HG02623 (cell line): ENCODE results near the gene LGALS12.
"Not testable (repeated sequence)": the region's sequence is repeated elsewhere in the genome, so short reads cannot be mapped to it uniquely, and the experiment has no call there.

ENCODE experiments used
- ATAC-seq: cut with Tn5 transposase; IDR thresholded peaks from one replicate; pipeline ENCODE4 v1.9.1; 2021; ENCODE audit warnings: moderate library complexity; ENCODE audit not compliant: unreplicated experiment

The LGALS12 gene

GRCh38 chr11:63532799-63533475 lies 27.1 kb downstream of the LGALS12 start:
- no peak for ATAC-seq

- no peak for ATAC-seq
Observed at GRCh38 chr11:63534076-63534475, 28.2 kb downstream of the LGALS12 start.

GRCh38 chr11:63534895-63535461 lies 29.1 kb downstream of the LGALS12 start:
- ATAC-seq: no peak

DNA sequence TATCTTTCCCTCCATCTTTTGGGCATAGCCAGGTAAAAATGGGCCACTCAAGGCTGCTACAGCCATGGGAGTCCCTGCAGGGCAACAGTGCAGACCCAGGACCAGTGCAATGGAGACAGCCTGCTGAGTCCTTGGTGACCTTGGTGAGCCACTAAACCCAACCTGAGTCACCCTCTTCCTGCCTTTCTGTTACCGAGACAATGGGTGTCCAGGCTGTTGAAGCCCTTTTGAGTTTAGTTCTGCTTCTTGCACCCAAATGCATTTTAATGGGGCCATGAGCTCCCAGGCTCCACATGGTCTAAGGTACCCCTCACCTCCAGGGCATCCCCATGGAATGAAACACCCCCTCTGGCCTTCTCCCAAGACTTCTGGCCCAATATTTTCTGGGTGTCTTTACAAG lies 29.9 kb downstream of the LGALS12 start:
- no peak for ATAC-seq

DNA sequence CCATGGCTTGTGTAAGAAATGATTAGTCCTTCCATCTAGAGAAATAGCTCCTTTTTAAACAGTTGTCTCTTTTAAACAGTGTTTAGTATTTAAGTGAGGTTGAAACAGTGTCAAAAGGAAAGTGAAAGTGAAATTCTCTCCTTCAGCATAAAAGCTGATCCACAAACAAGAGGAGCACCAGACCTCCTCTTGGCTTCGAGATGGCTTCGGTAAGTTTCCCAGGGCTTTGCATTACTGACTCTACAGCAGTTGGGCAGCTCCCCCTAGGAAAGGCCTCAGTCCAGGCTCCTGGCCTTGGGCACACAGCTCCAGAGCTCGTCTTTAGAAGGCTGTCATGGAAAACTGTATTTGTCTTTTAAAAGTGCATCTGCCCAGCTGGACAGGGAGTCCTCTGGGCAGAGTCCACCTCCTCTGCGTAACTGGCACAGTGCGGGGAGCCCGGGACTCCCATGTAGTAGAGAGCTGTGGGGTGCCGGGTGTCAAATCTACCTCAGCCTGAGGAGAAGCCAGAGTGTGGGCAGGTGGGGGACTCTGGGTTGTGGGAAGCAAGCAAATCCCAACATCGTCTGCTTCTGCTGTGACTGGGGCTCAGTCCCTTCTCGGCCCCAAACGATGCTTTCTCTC lies 30.9 kb downstream of the LGALS12 start, which contains the start of gene PLAAT4:
Gene PLAAT4 (plus strand): TSS at position 140 of the 624 bp plus-strand sequence. CDS start 61 bp downstream, at position 201.
- no peak for ATAC-seq

DNA sequence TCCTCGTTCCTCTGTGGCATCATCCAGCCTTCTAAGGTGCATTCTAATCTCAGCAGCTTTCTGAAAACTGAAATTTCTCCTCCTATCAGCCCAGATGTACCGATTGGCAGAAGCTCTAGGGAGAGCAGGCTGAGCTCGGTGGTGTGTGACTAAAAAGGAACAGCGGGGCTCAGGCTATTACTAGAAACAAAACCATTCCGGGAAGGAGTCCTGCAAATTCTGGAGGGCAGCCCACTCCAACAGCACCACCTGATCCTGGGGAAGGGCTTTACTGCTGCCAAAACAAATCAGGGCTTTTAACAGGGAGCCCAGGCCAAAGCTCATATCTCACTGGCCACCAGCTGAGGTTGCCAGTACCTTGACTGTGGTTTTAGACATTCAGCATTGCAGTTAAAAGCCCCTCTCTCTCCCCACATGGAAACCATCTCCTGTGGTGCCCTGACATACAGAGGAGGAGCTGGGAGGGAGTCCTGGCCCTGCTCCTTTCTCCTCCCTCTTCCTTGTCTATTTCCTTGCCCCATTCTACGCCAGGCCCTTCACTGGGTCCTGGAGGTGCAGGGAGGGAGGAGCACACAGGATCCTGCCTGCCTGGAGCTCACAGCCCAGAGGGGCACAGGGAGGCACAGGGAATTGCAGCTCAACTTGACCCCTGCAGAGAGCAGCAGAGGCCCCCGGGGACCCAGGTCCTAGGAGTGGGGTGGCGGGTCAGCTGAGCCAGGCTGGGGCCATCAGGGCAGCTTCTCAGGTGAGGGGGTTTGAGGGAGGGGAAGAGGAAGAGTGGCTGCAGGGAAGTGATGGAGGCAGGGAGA lies 31.6 kb downstream of the LGALS12 start:
- ATAC-seq: no peak

DNA sequence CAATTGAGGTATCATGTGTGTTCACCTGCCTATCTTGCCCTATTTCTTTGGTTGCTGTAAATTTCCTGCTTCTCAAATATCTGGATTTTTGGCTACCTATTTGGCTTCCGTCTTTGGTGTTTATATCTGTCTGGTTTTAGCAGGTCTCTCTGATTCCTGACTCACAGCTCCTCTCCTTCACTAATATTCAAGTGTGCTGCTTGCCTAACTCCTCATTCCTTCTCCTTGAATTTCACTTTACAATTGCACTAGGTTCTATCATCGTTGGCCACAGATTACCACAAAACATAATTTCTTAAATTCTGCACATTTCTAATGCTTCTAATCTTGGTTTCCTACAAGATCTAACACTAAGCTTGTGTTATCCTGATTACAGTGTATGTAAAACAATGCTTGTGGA lies 36.6 kb downstream of the LGALS12 start:
- ATAC-seq: not testable (repeated sequence)

DNA sequence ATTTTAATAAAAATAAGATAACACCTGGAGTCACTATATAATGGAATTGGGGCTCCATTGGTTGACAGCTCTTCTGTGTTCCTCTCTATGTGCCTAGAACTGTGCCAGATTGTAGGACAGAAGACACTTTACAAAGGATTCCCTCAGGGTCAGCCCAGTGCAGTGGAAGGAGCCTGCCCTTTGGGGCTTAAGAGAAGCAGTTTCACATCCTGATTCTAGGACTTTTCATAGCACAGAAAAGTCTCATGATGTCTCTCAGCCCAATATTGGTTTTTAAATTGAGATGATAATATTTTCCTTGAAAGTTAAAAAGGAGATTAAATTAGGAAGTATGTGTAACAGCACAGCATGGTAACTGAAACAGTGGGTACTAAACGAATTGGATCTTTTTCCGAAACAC lies 37.8 kb downstream of the LGALS12 start:
- no peak for ATAC-seq

DNA sequence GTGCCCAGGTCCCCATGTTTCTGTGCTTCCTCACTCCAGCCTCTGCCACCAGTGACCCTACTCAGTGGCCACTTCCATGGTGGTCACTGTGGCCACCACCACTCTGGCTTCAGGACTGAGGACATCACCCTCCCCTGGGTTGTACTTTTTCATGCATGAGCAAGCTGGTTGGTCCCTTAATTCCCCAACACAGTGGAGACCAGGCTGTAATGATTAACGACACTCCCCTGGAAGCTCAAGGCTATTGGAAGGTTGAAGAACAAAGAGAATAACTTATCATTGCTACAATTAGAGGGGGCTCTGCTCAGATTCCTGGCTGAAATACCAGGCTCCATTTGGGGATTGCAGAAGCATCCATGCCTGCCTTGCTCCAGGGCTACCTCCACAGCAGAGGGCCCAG lies 41.2 kb downstream of the LGALS12 start:
- ATAC-seq: no peak

- ATAC-seq: no peak
Observed at GRCh38 chr11:63548178-63548577, 42.3 kb downstream of the LGALS12 start.

DNA sequence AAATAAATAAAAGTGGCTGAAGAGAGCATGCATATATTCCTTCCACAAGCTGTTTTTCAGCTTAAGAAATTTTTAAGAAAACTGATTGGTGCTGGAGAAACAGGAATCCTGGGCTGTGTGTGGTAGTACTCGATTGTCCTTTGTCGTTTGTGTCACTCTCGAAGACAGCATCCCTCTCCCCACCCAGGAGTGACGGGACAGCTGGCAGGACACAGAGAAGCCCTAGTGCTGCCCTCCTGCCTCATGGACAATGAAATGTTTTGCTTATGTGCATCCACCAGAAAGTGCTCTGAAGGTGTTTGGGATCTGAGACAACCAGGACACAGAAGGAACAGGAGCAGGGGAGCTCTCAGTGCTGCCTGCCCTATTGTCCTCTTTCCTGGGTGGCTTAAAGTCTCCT lies 43.5 kb downstream of the LGALS12 start:
- ATAC-seq: no peak

GRCh38 chr11:63550156-63550700 lies 44.3 kb downstream of the LGALS12 start:
- not testable (repeated sequence) for ATAC-seq

DNA sequence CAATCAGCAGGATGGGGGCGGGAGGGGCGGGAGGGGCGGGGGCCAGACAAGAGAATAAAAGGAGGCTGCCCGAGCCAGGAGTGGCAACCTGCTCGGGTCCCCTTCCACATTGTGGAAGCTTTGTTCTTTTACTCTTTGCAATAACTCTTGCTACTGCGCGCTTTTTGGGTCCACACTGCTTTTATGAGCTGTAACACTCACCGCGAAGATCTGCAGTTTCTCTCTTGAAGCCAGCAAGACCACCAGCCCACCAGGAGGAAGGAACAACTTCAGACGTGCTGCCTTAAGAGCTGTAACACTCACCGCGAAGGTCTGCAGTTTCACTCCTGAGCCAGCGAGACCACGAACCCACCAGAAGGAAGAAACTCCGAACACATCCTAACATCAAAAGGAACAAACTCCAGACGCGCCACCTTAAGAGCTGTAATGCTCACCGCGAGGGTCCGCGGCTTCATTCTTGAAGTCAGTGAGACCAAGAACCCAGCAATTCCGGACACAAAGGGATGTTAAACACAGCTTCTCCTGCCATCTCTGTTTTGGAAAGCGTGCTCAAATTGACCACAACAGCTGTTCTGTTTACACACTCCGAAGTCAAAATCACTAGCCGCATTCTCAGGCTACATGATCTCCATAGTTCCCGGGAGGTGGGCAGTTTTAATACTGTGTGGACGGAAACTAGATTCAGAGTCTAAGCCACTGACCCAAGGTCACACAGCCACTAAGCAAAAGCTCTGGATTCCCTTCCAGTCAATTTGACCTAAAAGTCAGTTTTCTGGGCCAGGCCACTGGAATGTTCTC lies 45.4 kb downstream of the LGALS12 start:
- ATAC-seq: no peak

GRCh38 chr11:63551889-63552266 lies 46.0 kb downstream of the LGALS12 start:
- no peak for ATAC-seq

DNA sequence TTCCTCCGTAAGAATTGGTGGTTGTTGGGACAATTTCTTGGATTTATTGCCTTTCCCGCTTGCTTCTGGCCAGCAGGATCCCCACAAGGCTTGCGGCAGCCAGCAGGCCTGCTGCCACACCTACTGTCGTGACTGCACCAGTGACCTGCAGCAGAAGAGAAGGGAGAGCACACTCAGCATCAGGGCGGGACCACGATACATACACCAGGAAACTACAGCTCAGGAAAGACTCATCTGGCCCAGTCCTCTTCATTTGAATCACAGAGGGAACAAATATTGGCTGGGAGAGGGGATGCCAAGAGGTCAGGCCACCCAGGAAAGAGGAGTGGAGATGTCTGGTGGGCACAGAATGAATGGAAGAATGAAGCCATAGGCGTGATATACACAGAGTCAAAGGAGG lies 47.0 kb downstream of the LGALS12 start:
- no peak for ATAC-seq

DNA sequence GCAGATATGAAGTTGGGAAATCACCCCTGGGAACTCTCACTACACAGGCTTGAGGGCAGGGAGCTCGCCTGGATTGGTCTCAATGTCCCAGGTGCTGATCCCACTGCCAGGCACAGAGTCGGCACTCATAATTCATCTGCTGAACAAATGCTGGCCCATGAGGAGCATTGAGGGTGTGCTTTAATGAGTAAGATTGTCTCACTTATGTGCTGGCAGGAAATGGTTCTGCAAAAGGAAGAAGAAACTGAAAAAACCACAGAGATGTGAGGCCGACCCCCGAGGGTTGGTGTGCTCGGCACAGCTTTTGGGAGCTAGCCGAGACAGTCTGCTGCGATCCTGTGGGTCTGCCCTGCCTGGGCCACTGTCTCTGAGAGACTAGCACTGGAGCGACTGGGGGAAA lies 47.9 kb downstream of the LGALS12 start:
- peak; percentile 87 for ATAC-seq

DNA sequence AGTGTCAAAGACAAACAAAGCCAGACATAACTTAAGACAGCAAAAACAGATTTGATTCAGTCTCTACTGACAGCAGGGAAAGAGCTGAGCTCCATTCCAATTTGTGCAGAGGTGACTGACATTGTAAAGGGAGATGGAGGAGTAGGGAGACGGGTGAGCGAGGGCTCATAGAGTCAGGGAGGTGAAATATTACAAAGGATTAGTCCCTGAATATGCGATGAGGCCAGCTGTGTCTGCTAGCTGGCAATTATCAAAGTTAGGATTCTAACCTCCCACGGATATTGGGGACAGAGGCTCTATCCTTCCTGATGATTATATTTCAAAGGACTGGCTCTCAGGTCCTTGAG lies 49.0 kb downstream of the LGALS12 start:
- ATAC-seq: no peak

- ATAC-seq: no peak
Observed at GRCh38 chr11:63556404-63557013, 50.6 kb downstream of the LGALS12 start.

DNA sequence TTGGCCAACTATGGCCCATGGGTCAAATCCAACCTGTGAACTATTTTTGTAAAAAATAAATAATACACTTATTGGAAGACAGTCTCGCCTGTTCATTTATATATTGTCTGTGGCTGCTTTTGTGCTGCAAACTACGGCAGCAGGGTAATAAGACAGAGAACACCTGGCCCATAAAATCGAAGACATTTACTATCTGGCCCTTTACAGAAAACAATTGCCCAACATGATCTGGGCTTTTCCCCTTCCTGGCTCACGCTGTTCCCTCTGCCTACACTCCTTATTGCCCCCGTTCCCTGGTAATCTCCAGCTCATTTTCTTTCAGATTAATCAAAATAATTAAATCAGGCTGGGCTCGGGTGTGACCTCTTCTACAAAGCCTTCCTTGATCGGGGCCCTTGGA lies 51.7 kb downstream of the LGALS12 start:
- no peak for ATAC-seq

- ATAC-seq: no peak
Observed at GRCh38 chr11:63558459-63559157, 52.7 kb downstream of the LGALS12 start.
